Lower leg skin (tissue), 3 donors: ENCODE measurements around the gene KCNA5.

Experiments
- POLR2A ChIP-seq, 2 donors: fragments of 450-650 bp; IDR thresholded peaks; one replicate each; pipeline ENCODE4 v1.6.1; 2016 to 2017; ENCODE audit warnings: antibody characterized with exemption in 2 of 2, mild to moderate bottlenecking in 1 of 2, moderate library complexity in 1 of 2
- TF ChIP-seq, protein P1 (sequence below), 3 donors: fragments of 450-650 bp; IDR thresholded peaks; one replicate each; pipeline ENCODE4 v1.5.1; 2016; ENCODE audit warnings: antibody characterized with exemption in 3 of 3, mild to moderate bottlenecking in 3 of 3, moderate library complexity in 2 of 3

GRCh38 chr12:5000204-5000603 lies 43.5 kb upstream of the KCNA5 start:
- TF ChIP-seq, protein P1, sequence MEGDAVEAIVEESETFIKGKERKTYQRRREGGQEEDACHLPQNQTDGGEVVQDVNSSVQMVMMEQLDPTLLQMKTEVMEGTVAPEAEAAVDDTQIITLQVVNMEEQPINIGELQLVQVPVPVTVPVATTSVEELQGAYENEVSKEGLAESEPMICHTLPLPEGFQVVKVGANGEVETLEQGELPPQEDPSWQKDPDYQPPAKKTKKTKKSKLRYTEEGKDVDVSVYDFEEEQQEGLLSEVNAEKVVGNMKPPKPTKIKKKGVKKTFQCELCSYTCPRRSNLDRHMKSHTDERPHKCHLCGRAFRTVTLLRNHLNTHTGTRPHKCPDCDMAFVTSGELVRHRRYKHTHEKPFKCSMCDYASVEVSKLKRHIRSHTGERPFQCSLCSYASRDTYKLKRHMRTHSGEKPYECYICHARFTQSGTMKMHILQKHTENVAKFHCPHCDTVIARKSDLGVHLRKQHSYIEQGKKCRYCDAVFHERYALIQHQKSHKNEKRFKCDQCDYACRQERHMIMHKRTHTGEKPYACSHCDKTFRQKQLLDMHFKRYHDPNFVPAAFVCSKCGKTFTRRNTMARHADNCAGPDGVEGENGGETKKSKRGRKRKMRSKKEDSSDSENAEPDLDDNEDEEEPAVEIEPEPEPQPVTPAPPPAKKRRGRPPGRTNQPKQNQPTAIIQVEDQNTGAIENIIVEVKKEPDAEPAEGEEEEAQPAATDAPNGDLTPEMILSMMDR (IDR thresholded peaks at IDR 0.05): no peak
- TF ChIP-seq POLR2A (IDR thresholded peaks at IDR 0.05): no peak
